Mesothelial cell of epicardium (in vitro differentiated cells): Measurements from ENCODE around the gene MYCBPAP. TPM values are rescaled to one million over a fixed set of nuclear protein-coding genes. Genes with fewer than 3 reads are reported as not detected.

Experiments
- DNase-seq, 2 experiments: peaks; one replicate each; pipeline ENCODE4 v3.0.0; 2021; ENCODE audit warnings: low spot score in 2 of 2; ENCODE audit not compliant: unreplicated experiment in 2 of 2
- H3K27ac Mint-ChIP-seq: 2 replicates; pipeline ENCODE4 v1.8.0; 2021; ENCODE audit warnings: mixed read lengths
- H3K27me3 Mint-ChIP-seq: 2 replicates; pipeline ENCODE4 v1.8.0; 2021; ENCODE audit warnings: low read depth, mixed read lengths
- H3K36me3 Mint-ChIP-seq: 2 replicates; pipeline ENCODE4 v1.8.0; 2021; ENCODE audit warnings: mixed read lengths
- H3K4me1 Mint-ChIP-seq: 2 replicates; pipeline ENCODE4 v1.8.0; 2021; ENCODE audit warnings: mixed read lengths
- H3K4me3 Mint-ChIP-seq: 2 replicates; pipeline ENCODE4 v1.8.0; 2021; ENCODE audit warnings: mild to moderate bottlenecking, moderate library complexity, mixed read lengths
- H3K9me3 Mint-ChIP-seq: 2 replicates; pipeline ENCODE4 v1.8.0; 2021; ENCODE audit warnings: mixed read lengths
- CTCF ChIP-seq: fragments of 200-600 bp; sonication (generic); IDR thresholded peaks from one replicate; pipeline ENCODE4 v1.5.0; 2021; ENCODE audit warnings: antibody characterized with exemption; ENCODE audit not compliant: unreplicated experiment
- total RNA-seq: library from RNA; stranded (reverse); gene quantifications from 3 replicates; pipeline ENCODE4 v1.2.1, GENCODE V29; 2021

The MYCBPAP gene
- total RNA-seq, 1 donor from 2014 or later, result 5.1 TPM

GRCh38 chr17:50565402-50566350 lies 57.4 kb downstream of the MYCBPAP start:
- no peak for DNase-seq
- H3K4me3 Mint-ChIP-seq, result no peak overlapping the region
- H3K9me3 Mint-ChIP-seq, result no peaks in the 10 kb centered on the region
- H3K27me3 Mint-ChIP-seq, result peaks cover 60% of the 10 kb centered on the region
- peak overlapping the region; percentile 96 for H3K27ac Mint-ChIP-seq
- peaks cover 50% of the 10 kb centered on the region for H3K4me1 Mint-ChIP-seq
- no peak for TF ChIP-seq CTCF
- no peaks in the 10 kb centered on the region for H3K36me3 Mint-ChIP-seq

- no peak for TF ChIP-seq CTCF
- H3K27ac Mint-ChIP-seq, result peak overlapping the region; percentile 37
- no peak for DNase-seq
- no peaks in the 10 kb centered on the region for H3K36me3 Mint-ChIP-seq
- peaks cover 57% of the 10 kb centered on the region for H3K4me1 Mint-ChIP-seq
- no peaks in the 10 kb centered on the region for H3K9me3 Mint-ChIP-seq
- peaks cover 59% of the 10 kb centered on the region for H3K27me3 Mint-ChIP-seq
- H3K4me3 Mint-ChIP-seq, result no peak overlapping the region
Observed at GRCh38 chr17:50566886-50567285, 58.6 kb downstream of the MYCBPAP start.

GRCh38 chr17:50568659-50569058 lies 60.4 kb downstream of the MYCBPAP start:
- Mint-ChIP-seq H3K4me3 (no peak overlapping the region), H3K9me3 (no peaks in the 10 kb centered on the region), H3K27me3 (peaks cover 42% of the 10 kb centered on the region), H3K27ac (no peak overlapping the region), H3K4me1 (peaks cover 51% of the 10 kb centered on the region), H3K36me3 (peaks cover 1% of the 10 kb centered on the region)
- no peak for DNase-seq
- TF ChIP-seq CTCF, result no peak

- H3K9me3 Mint-ChIP-seq, result no peaks in the 10 kb centered on the region
- no peak overlapping the region for H3K27ac Mint-ChIP-seq
- H3K4me3 Mint-ChIP-seq, result no peak overlapping the region
- no peak for TF ChIP-seq CTCF
- peaks cover 45% of the 10 kb centered on the region for H3K4me1 Mint-ChIP-seq
- peaks cover 1% of the 10 kb centered on the region for H3K36me3 Mint-ChIP-seq
- H3K27me3 Mint-ChIP-seq, result peaks cover 33% of the 10 kb centered on the region
- DNase-seq, result no peak
Observed at GRCh38 chr17:50569592-50569991, 61.4 kb downstream of the MYCBPAP start.

- Mint-ChIP-seq H3K27me3 (peaks cover 29% of the 10 kb centered on the region), H3K9me3 (no peaks in the 10 kb centered on the region), H3K27ac (no peak overlapping the region), H3K4me3 (no peak overlapping the region), H3K4me1 (peaks cover 43% of the 10 kb centered on the region), H3K36me3 (peaks cover 1% of the 10 kb centered on the region)
- no peak for TF ChIP-seq CTCF
- DNase-seq, result no peak
Observed at GRCh38 chr17:50570032-50570431, 61.8 kb downstream of the MYCBPAP start.
